GM15510 (cell line): Measurements from ENCODE around the gene PLCG1.

Experiments used
- POLR2A ChIP-seq: IDR thresholded peaks from 3 replicates; pipeline ENCODE4 v1.6.1; 2011; ENCODE audit warnings: borderline replicate concordance; ENCODE audit not compliant: insufficient read length; ENCODE audit errors: extremely low read depth

PLCG1 gene

GRCh38 chr20:41152108-41152757 is 14.9 kb downstream of the PLCG1 start:
- TF ChIP-seq POLR2A = no peak

GRCh38 chr20:41154436-41155176 is 17.3 kb downstream of the PLCG1 start:
- TF ChIP-seq POLR2A = no peak

GRCh38 chr20:41155261-41155660 is 17.9 kb downstream of the PLCG1 start:
- TF ChIP-seq POLR2A = no peak

- TF ChIP-seq POLR2A = no peak
Observed at GRCh38 chr20:41158082-41158625, 20.8 kb downstream of the PLCG1 start.

GRCh38 chr20:41159547-41159946 is 22.2 kb downstream of the PLCG1 start:
- no peak for TF ChIP-seq POLR2A

DNA sequence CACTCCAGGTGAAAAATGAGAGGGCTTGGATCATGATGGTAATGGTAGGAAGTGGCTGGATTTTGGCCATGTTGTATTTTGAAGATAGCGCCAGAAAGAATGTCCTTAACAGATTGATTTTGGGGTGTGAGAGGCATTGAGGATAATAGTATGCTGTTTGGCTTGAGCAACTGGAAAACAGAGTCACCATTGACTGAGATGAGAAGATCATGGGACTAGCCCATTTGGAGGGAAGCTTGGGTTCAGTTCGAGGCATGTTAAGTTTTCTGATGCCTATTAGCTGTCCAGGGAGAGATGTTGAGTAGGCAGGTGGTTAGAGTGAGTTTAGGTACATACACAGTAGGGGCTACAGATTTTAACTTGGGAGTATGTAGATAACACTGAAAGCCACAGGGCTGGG is 23.3 kb downstream of the PLCG1 start:
- no peak for TF ChIP-seq POLR2A

DNA sequence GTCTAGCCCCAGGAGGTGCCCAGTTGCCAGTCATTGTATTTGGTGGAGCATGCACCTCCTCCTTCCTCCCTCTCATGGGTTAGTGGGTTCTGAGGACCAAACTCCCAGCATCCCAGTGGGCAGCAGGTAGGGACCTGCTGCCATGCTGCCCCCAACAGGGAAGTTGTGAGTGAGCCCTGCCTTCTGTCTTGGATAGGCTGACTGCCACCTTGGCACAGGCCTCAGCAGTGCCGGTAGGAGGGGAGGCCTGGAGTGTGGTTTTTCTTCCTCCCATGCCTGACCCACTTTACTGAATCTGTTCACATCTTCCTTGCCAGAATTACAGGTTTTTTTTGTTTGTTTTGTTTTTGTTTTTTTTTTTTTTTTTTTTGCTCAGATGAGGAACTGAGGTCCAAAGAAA is 24.5 kb downstream of the PLCG1 start:
- TF ChIP-seq POLR2A = no peak

- no peak for TF ChIP-seq POLR2A
Observed at GRCh38 chr20:41162396-41162795, 25.1 kb downstream of the PLCG1 start.

GRCh38 chr20:41163821-41164220 is 26.5 kb downstream of the PLCG1 start:
- no peak for TF ChIP-seq POLR2A

GRCh38 chr20:41165001-41165882 is 27.9 kb downstream of the PLCG1 start:
- no peak for TF ChIP-seq POLR2A

DNA sequence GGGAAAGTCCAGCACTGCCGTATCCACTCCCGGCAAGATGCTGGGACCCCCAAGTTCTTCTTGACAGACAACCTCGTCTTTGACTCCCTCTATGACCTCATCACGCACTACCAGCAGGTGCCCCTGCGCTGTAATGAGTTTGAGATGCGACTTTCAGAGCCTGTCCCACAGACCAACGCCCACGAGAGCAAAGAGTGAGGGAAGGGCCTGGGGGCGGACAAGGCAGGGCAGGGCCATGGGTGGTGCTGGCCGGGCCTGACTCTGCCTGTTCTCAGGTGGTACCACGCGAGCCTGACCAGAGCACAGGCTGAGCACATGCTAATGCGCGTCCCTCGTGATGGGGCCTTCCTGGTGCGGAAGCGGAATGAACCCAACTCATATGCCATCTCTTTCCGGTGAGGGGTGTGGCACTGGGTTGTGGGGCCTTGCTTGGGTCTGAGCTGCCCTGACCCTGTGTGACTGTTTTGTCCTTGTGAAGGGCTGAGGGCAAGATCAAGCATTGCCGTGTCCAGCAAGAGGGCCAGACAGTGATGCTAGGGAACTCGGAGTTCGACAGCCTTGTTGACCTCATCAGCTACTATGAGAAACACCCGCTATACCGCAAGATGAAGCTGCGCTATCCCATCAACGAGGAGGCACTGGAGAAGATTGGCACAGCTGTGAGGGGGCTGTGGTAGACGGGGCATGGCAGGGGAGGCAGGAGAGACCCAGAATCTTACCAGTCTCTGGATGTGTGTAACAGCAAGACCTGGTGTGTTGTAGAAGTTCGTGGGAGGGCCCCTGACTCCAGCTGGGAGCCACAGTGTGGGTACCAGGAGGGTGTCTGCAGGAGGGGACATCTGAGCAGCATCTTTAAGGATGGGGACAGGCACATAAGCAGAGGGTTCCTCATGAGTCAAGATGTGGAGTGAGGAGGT is 29.1 kb downstream of the PLCG1 start:
- no peak for TF ChIP-seq POLR2A

- TF ChIP-seq POLR2A = no peak
Observed at GRCh38 chr20:41167118-41167470, 29.8 kb downstream of the PLCG1 start.

- TF ChIP-seq POLR2A = no peak
Observed at GRCh38 chr20:41167481-41168253, 30.3 kb downstream of the PLCG1 start.
